CD4-positive, alpha-beta memory T cell (primary cell): ENCODE measurements around the gene RNF26. TPM values are rescaled to one million over a fixed set of nuclear protein-coding genes. Genes with fewer than 3 reads are reported as not detected.

ENCODE experiments used
- CTCF ChIA-PET: fragments of 350-600 bp; sonication (Branson Sonifier 250); formaldehyde crosslinking; loops from one replicate; lab custom pipeline; 2021; ENCODE audit warnings: inconsistent platforms; ENCODE audit not compliant: partially characterized antibody; lab: Charles Lee
- POLR2A ChIA-PET: fragments of 350-600 bp; sonication (Branson Sonifier 250); formaldehyde crosslinking; loops from one replicate; lab custom pipeline; 2021; ENCODE audit not compliant: partially characterized antibody; lab: Charles Lee
- DNase-seq, 5 donors: peaks; one replicate each; pipeline versions ENCODE4 v3.0.0 to v3.0.0-alpha.2; 2020 to 2022; ENCODE audit warnings: mixed read lengths in 1 of 5
- H3K27ac ChIP-seq: one replicate; pipeline ENCODE4 v1.7.0; 2013; ENCODE audit warnings: low read depth, low read length
- H3K27me3 ChIP-seq: 2 replicates; pipeline ENCODE4 v1.7.0; 2013; ENCODE audit warnings: mild to moderate bottlenecking, low read length, moderate library complexity; ENCODE audit not compliant: insufficient read depth
- H3K36me3 ChIP-seq: 2 replicates; pipeline ENCODE4 v1.7.0; 2013; ENCODE audit warnings: mild to moderate bottlenecking, low read length, moderate library complexity; ENCODE audit not compliant: insufficient read depth
- H3K4me1 ChIP-seq: 2 replicates; pipeline ENCODE4 v1.7.0; 2013; ENCODE audit warnings: mild to moderate bottlenecking, low read length, moderate library complexity; ENCODE audit not compliant: insufficient read depth
- H3K4me3 ChIP-seq, 2 donors: one replicate each; pipeline ENCODE4 v1.7.0; 2013; ENCODE audit warnings: low read length in 2 of 2, mild to moderate bottlenecking in 1 of 2
- H3K9me3 ChIP-seq, 2 donors: one replicate each; pipeline ENCODE4 v1.7.0; 2013; ENCODE audit warnings: low read length in 2 of 2, control low read depth in 1 of 2; ENCODE audit not compliant: control insufficient read depth in 1 of 2
- H3K27ac Mint-ChIP-seq, 7 donors: one replicate each; pipeline ENCODE4 v1.8.0; 2020 to 2021; ENCODE audit warnings: mixed read lengths in 7 of 7, mild to moderate bottlenecking in 6 of 7, inconsistent platforms in 3 of 7, moderate library complexity in 3 of 7
- H3K27me3 Mint-ChIP-seq, 2 donors: one replicate each; pipeline ENCODE4 v1.8.0; 2020 to 2021; ENCODE audit warnings: mixed read lengths in 2 of 2
- H3K36me3 Mint-ChIP-seq, 2 donors: one replicate each; pipeline ENCODE4 v1.8.0; 2020 to 2021; ENCODE audit warnings: mixed read lengths in 2 of 2, inconsistent platforms in 1 of 2, mild to moderate bottlenecking in 1 of 2
- H3K4me1 Mint-ChIP-seq, 4 donors: one replicate each; pipeline ENCODE4 v1.8.0; 2020 to 2021; ENCODE audit warnings: mixed read lengths in 4 of 4, mild to moderate bottlenecking in 1 of 4
- H3K4me3 Mint-ChIP-seq, 8 donors: one replicate each; pipeline ENCODE4 v1.8.0; 2020 to 2021; ENCODE audit warnings: mixed read lengths in 8 of 8, mild to moderate bottlenecking in 7 of 8, moderate library complexity in 6 of 8, inconsistent platforms in 3 of 8
- H3K9me3 Mint-ChIP-seq, 8 donors: one replicate each; pipeline ENCODE4 v1.8.0; 2020 to 2021; ENCODE audit warnings: mixed read lengths in 8 of 8, mild to moderate bottlenecking in 5 of 8, inconsistent platforms in 3 of 8, moderate library complexity in 1 of 8
- intact Hi-C: fragments of 100-400 bp; cut with micrococcal nuclease; formaldehyde crosslinking; loops from one replicate; pipeline ENCODE4 v1.15.1; 2023
- polyA plus RNA-seq, 2 donors: library from polyadenylated mRNA; unstranded; fragments of 300-500 nt; fragmentation: Illumina TruSeq; gene quantifications; one replicate each; pipeline ENCODE4 v1.2.3, GENCODE V29; 2021
- total RNA-seq, 2 experiments: library from RNA; stranded (reverse); gene quantifications; one replicate each; pipeline ENCODE4 v1.2.3, GENCODE V29; 2021

Gene RNF26
- total and polyA plus RNA-seq, 4 experiments from 2014 or later: 17.5 to 50.8 (median 25.7) TPM

GRCh38 chr11:119347242-119347641, 12.9 kb downstream of the RNF26 start:
- peaks cover 0 to 5% (median 4%) of the 10 kb centered on the region in 4 donors for H3K4me1 Mint-ChIP-seq
- H3K27ac ChIP-seq: no peak overlapping the region
- no peaks in the 10 kb centered on the region for H3K36me3 Mint-ChIP-seq
- peaks cover 2% of the 10 kb centered on the region for H3K27me3 ChIP-seq
- H3K27ac Mint-ChIP-seq: no peak overlapping the region
- CTCF ChIA-PET: interaction anchor here (1.8 to 2.7 kb wide), 2 partner anchors 9 to 10 kb away, joined by 6 to 10 read pairs; no protein-coding TSS in a partner anchor
- no peaks in the 10 kb centered on the region for H3K9me3 ChIP-seq
- peaks cover 10 to 15% of the 10 kb centered on the region in 2 donors for H3K27me3 Mint-ChIP-seq
- no peak overlapping the region for H3K4me3 Mint-ChIP-seq
- H3K4me3 ChIP-seq: no peak overlapping the region
- POLR2A ChIA-PET: no interaction called here
- no peaks in the 10 kb centered on the region for H3K36me3 ChIP-seq
- peaks cover 0 to 2% (median 0%) of the 10 kb centered on the region in 8 donors for H3K9me3 Mint-ChIP-seq
- intact Hi-C loops: no loop called here
- no peak for DNase-seq
- H3K4me1 ChIP-seq: peaks cover 6% of the 10 kb centered on the region

GRCh38 chr11:119347940-119348605, 13.7 kb downstream of the RNF26 start:
- Mint-ChIP-seq H3K4me3 (no peak overlapping the region), H3K9me3 (peaks cover 0 to 2% (median 0%) of the 10 kb centered on the region in 8 donors), H3K4me1 (peaks cover 0 to 5% (median 4%) of the 10 kb centered on the region in 4 donors), H3K27ac (no peak overlapping the region), H3K27me3 (peaks cover 12 to 18% of the 10 kb centered on the region in 2 donors), H3K36me3 (no peaks in the 10 kb centered on the region)
- no peak for DNase-seq
- no peaks in the 10 kb centered on the region for H3K36me3 ChIP-seq
- CTCF ChIA-PET: interaction anchor here (0.7 to 1.8 kb wide), 6 partner anchors 8 to 36 kb away, joined by 3 to 6 read pairs (median 4); no protein-coding TSS in a partner anchor
- intact Hi-C loops: no loop called here
- peaks cover 6% of the 10 kb centered on the region for H3K4me1 ChIP-seq
- POLR2A ChIA-PET: interaction anchor here (0.5 kb wide), 1 partner anchor 48 kb away, joined by 3 read pairs; no protein-coding TSS in a partner anchor
- H3K9me3 ChIP-seq: no peaks in the 10 kb centered on the region
- no peak overlapping the region for H3K4me3 ChIP-seq
- no peak overlapping the region for H3K27ac ChIP-seq
- H3K27me3 ChIP-seq: no peaks in the 10 kb centered on the region

GRCh38 chr11:119350302-119350701, 16.0 kb downstream of the RNF26 start:
- H3K4me1 ChIP-seq: peaks cover 6% of the 10 kb centered on the region
- ChIA-PET CTCF (interaction anchor here (1.1 to 1.7 kb wide), 3 partner anchors 8 to 124 kb away, joined by 3 to 4 read pairs (median 4); no protein-coding TSS in a partner anchor), POLR2A (no interaction called here)
- H3K9me3 ChIP-seq: no peaks in the 10 kb centered on the region
- no peaks in the 10 kb centered on the region for H3K36me3 ChIP-seq
- intact Hi-C loops: no loop called here
- Mint-ChIP-seq H3K9me3 (peaks cover 0 to 1% (median 0%) of the 10 kb centered on the region in 8 donors), H3K36me3 (no peaks in the 10 kb centered on the region), H3K4me1 (peaks cover 0 to 5% (median 4%) of the 10 kb centered on the region in 4 donors), H3K27ac (peak overlapping the region in 3 of 7 donors; percentile 13 to 80 (median 78)), H3K4me3 (peak overlapping the region in 1 of 8 donors; percentile 45), H3K27me3 (peaks cover 10 to 11% of the 10 kb centered on the region in 2 donors)
- no peak overlapping the region for H3K27ac ChIP-seq
- no peak for DNase-seq
- no peaks in the 10 kb centered on the region for H3K27me3 ChIP-seq
- H3K4me3 ChIP-seq: no peak overlapping the region

GRCh38 chr11:119351232-119351631, 16.9 kb downstream of the RNF26 start:
- Mint-ChIP-seq H3K27me3 (peaks cover 7 to 11% of the 10 kb centered on the region in 2 donors), H3K27ac (peak overlapping the region in 1 of 7 donors; percentile 66), H3K9me3 (no peaks in the 10 kb centered on the region), H3K4me3 (no peak overlapping the region), H3K36me3 (no peaks in the 10 kb centered on the region), H3K4me1 (peaks cover 2 to 8% (median 5%) of the 10 kb centered on the region in 4 donors)
- ChIA-PET CTCF (interaction anchor here (1.1 to 1.7 kb wide), 2 partner anchors 24 to 123 kb away, joined by 3 to 4 read pairs; no protein-coding TSS in a partner anchor), POLR2A (no interaction called here)
- H3K36me3 ChIP-seq: no peaks in the 10 kb centered on the region
- DNase-seq: no peak
- intact Hi-C loops: no loop called here
- no peaks in the 10 kb centered on the region for H3K27me3 ChIP-seq
- H3K27ac ChIP-seq: no peak overlapping the region
- no peak overlapping the region for H3K4me3 ChIP-seq
- H3K9me3 ChIP-seq: no peaks in the 10 kb centered on the region
- peaks cover 10% of the 10 kb centered on the region for H3K4me1 ChIP-seq

- POLR2A ChIA-PET: interaction anchor here (0.6 kb wide), 1 partner anchor 251 kb away, joined by 3 read pairs; the partner anchor contains the start of gene DPAGT1
- H3K27ac ChIP-seq: no peak overlapping the region
- H3K4me1 ChIP-seq: peaks cover 11% of the 10 kb centered on the region
- H3K36me3 ChIP-seq: no peaks in the 10 kb centered on the region
- Mint-ChIP-seq H3K27ac (peak overlapping the region in 1 of 7 donors; percentile 21), H3K27me3 (peaks cover 7 to 12% of the 10 kb centered on the region in 2 donors), H3K9me3 (no peaks in the 10 kb centered on the region), H3K4me1 (peaks cover 3 to 16% (median 10%) of the 10 kb centered on the region in 4 donors), H3K36me3 (no peaks in the 10 kb centered on the region), H3K4me3 (no peak overlapping the region)
- no peaks in the 10 kb centered on the region for H3K9me3 ChIP-seq
- intact Hi-C loops: no loop called here
- CTCF ChIA-PET: interaction anchor here (1.3 to 2.3 kb wide), 4 partner anchors 23 to 124 kb away, joined by 3 to 9 read pairs (median 6); no protein-coding TSS in a partner anchor
- H3K27me3 ChIP-seq: no peaks in the 10 kb centered on the region
- no peak for DNase-seq
- no peak overlapping the region for H3K4me3 ChIP-seq
These were observed 18.5 kb downstream of the RNF26 start for GRCh38 chr11:119352857-119353260.

GRCh38 chr11:119355091-119355843, 20.9 kb downstream of the RNF26 start:
- Mint-ChIP-seq H3K36me3 (no peaks in the 10 kb centered on the region), H3K9me3 (no peaks in the 10 kb centered on the region), H3K4me1 (peaks cover 3 to 12% (median 7%) of the 10 kb centered on the region in 4 donors), H3K4me3 (peak overlapping the region in 7 of 8 donors; percentile 16 to 91 (median 59)), H3K27ac (no peak overlapping the region), H3K27me3 (peaks cover 7 to 9% of the 10 kb centered on the region in 2 donors)
- no peak for DNase-seq
- POLR2A ChIA-PET: interaction anchor here (3.7 kb wide), 1 partner anchor 26 kb away, joined by 16 read pairs; the partner anchor contains the start of gene USP2
- Histone ChIP-seq H3K36me3 (no peaks in the 10 kb centered on the region), H3K9me3 (no peaks in the 10 kb centered on the region), H3K27me3 (no peaks in the 10 kb centered on the region), H3K27ac (no peak overlapping the region), H3K4me3 (no peak overlapping the region), H3K4me1 (peaks cover 7% of the 10 kb centered on the region)
- CTCF ChIA-PET: interaction anchor here (1.0 to 4.7 kb wide), 18 partner anchors 9 to 374 kb away, joined by 3 to 179 read pairs (median 9); partner anchors contain the start of genes C1QTNF5, MFRP, NECTIN1 and USP2
- intact Hi-C loops: no loop called here
